Left ventricle myocardium superior (tissue), 1 donor: Measurements from ENCODE around the gene BABAM2. TPM values are rescaled to one million over a fixed set of nuclear protein-coding genes. Genes with fewer than 3 reads are reported as not detected.
A peak's percentile ranks its signal among the peaks of the same experiment; 100 is the strongest.
"Not testable (repeated sequence)": the region's sequence is repeated elsewhere in the genome, so short reads cannot be mapped to it uniquely, and the experiment has no call there.

ENCODE experiments used
- ATAC-seq: fragments of 200-7000 bp; cut with Tn5 transposase; one replicate; pipeline ENCODE4 v1.9.1; 2020; ENCODE audit warnings: mild to moderate bottlenecking, moderate library complexity
- DNase-seq: peaks from one replicate; pipeline ENCODE4 v3.0.0-alpha.2; 2020
- intact Hi-C: fragments of 100-400 bp; cut with micrococcal nuclease; formaldehyde crosslinking; loops from one replicate; pipeline ENCODE4 v1.11.0; 2022
- total RNA-seq: library from RNA; stranded (reverse); fragmentation: NEBNext Ultra II Directional; extraction: Animal tissue kit (Norgen Biotek cat#: 25700); gene quantifications from one replicate; pipeline ENCODE4 v1.2.1, GENCODE V29; 2021
- donor health status: DM: no; HTN: yes; CAD: no; lungs with severe emphysema.

BABAM2 gene
- total RNA-seq, 1 donor from 2014 or later, result 56.8 TPM

- ATAC-seq (no peak), DNase-seq (no peak)
- intact Hi-C loops, result no loop called here
Measured at GRCh38 chr2:28322051-28322450, 431.5 kb downstream of the BABAM2 start.

- intact Hi-C loops, result no loop called here
- ATAC-seq (no peak), DNase-seq (no peak)
Measured at GRCh38 chr2:28322456-28322855, 431.9 kb downstream of the BABAM2 start.

GRCh38 chr2:28322981-28323396 is 432.5 kb downstream of the BABAM2 start:
- ATAC-seq, result no peak
- intact Hi-C loops, result no loop called here
- no peak for DNase-seq

GRCh38 chr2:28325173-28325566 is 434.6 kb downstream of the BABAM2 start:
- no peak for DNase-seq
- ATAC-seq, result no peak
- intact Hi-C loops, result no loop called here

- no peak for DNase-seq
- intact Hi-C loops, result no loop called here
- peak; percentile 12 for ATAC-seq
Measured at GRCh38 chr2:28325567-28326468, 435.3 kb downstream of the BABAM2 start.

- intact Hi-C loops, result no loop called here
- DNase-seq (no peak), ATAC-seq (no peak)
Measured at GRCh38 chr2:28326469-28326805, 435.9 kb downstream of the BABAM2 start.

- intact Hi-C loops, result no loop called here
- peak; percentile 54 for ATAC-seq
- no peak for DNase-seq
Measured at GRCh38 chr2:28326881-28327505, 436.5 kb downstream of the BABAM2 start.

- DNase-seq, result no peak
- intact Hi-C loops, result no loop called here
- ATAC-seq, result no peak
Measured at GRCh38 chr2:28327581-28327955, 437.0 kb downstream of the BABAM2 start.

GRCh38 chr2:28327956-28328922 is 437.7 kb downstream of the BABAM2 start:
- no peak for DNase-seq
- ATAC-seq, result no peak
- intact Hi-C loops, result no loop called here

- no peak for DNase-seq
- ATAC-seq, result no peak
- intact Hi-C loops, result no loop called here
Measured at GRCh38 chr2:28329184-28329583, 438.7 kb downstream of the BABAM2 start.

GRCh38 chr2:28330722-28331121 is 440.2 kb downstream of the BABAM2 start:
- ATAC-seq, DNase-seq, intact Hi-C loops: not testable (repeated sequence)

GRCh38 chr2:28331797-28332196 is 441.3 kb downstream of the BABAM2 start:
- ATAC-seq, intact Hi-C loops, DNase-seq: not testable (repeated sequence)

GRCh38 chr2:28332696-28333095 is 442.2 kb downstream of the BABAM2 start:
- DNase-seq (no peak), ATAC-seq (peak; percentile 1)
- intact Hi-C loops, result no loop called here

- DNase-seq (peak; percentile 78), ATAC-seq (peak; percentile 85)
- intact Hi-C loops, result no loop called here
Measured at GRCh38 chr2:28333606-28334526, 443.3 kb downstream of the BABAM2 start.

GRCh38 chr2:28334527-28334894 is 444.0 kb downstream of the BABAM2 start:
- DNase-seq (peak; percentile 56), ATAC-seq (peak; percentile 84)
- intact Hi-C loops, result no loop called here

- ATAC-seq, intact Hi-C loops, DNase-seq: not testable (repeated sequence)
Measured at GRCh38 chr2:28335265-28335664, 444.7 kb downstream of the BABAM2 start.

GRCh38 chr2:28335666-28336065 is 445.1 kb downstream of the BABAM2 start:
- DNase-seq, result no peak
- no peak for ATAC-seq
- intact Hi-C loops, result no loop called here

- intact Hi-C loops, result no loop called here
- ATAC-seq, result no peak
- DNase-seq, result no peak
Measured at GRCh38 chr2:28336264-28336980, 445.9 kb downstream of the BABAM2 start.
